ENCODE results near the gene CAPN12.

Gene CAPN12

GRCh38 chr19:38737281-38737865 lies 6.9 kb downstream of the CAPN12 start:
- Mint-ChIP-seq H3K4me3 (no peak overlapping the region), H3K27me3 (peaks cover 25% of the 10 kb centered on the region), H3K27ac (no peak overlapping the region), H3K9me3 (no peaks in the 10 kb centered on the region), H3K4me1 (ENCODE audit: low read depth) (peaks cover 54% of the 10 kb centered on the region), H3K36me3 (ENCODE audit: low read depth) (peaks cover under 1% of the 10 kb centered on the region)
- intact Hi-C loops (cut with micrococcal nuclease): loop anchor here (10.0 kb wide), 1 partner anchor 107 kb away; the partner anchor contains the start of gene HNRNPL

DNA sequence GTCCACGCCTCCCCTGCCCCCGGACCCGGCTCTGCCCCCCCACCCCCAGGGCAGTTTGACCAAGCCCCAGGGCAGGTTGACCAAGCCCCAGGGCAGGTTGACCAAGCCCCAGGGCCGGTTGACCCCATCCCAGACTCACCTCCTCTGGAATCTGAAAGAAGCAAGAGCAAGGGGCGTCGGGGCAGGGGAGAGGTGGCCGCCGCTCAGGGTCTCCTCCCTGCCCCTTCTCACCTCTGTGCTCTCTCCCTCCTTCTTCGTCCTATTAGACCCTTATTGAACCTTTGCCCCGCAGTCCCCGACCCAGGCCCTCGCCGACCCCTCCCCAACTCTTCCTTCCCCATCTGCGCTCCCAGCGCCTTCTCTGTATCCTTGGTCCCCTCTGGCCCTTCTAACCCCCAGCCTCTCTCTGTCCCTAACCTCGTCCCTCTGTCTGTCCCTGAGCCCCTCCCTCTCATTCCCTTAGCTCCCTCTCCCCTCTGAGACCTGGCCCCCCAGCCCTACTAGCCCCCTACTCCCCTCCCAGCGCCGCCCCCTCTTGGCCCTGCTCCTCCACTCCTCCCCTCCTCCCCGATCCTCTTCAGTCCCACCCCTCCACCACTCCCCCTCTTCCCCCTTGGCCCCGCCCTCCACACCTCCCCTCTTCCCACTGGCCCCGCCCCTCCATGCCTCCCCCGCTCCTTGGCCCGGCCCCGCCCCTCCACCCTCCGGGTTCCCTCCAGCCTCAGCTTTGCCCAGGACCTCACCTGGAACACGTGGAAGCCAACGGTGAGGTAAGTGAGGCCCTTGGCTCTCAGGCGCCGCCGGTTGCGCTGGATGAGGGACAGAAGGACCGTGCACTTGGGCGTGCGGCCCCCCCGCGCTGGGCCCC lies 7.6 kb downstream of the CAPN12 start:
- peaks cover 25% of the 10 kb centered on the region for H3K27me3 Mint-ChIP-seq
- H3K27ac Mint-ChIP-seq: no peak overlapping the region
- no peaks in the 10 kb centered on the region for H3K9me3 Mint-ChIP-seq
- peaks cover 8% of the 10 kb centered on the region for H3K36me3 Mint-ChIP-seq (ENCODE audit: low read depth)
- intact Hi-C loops (cut with micrococcal nuclease): loop anchor here (10.0 kb wide), 1 partner anchor 108 kb away; the partner anchor contains the start of gene HNRNPL
- H3K4me1 Mint-ChIP-seq (ENCODE audit: low read depth): peaks cover 54% of the 10 kb centered on the region
- H3K4me3 Mint-ChIP-seq: peak overlapping the region; percentile 50

DNA sequence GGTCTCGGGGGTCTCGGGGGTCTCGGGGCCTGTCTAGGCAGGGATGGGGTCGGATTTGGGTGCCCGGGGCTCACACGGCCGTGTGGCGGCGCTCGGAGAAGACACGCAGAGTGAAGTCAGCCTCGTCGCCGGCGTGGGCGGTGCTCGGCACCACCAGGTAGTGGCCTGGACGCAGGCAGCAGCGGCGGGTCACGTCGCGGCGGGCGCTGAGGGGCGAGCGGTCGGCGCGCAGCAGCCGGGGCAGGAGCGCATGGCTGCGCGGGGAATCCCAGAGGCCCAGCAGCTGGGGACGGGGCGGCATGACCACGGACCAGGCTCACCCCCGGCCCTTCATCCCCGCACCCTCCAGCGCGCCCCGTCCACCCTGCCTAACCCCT lies 8.2 kb downstream of the CAPN12 start:
- Mint-ChIP-seq H3K27me3 (peaks cover 25% of the 10 kb centered on the region), H3K4me1 (ENCODE audit: low read depth) (peaks cover 54% of the 10 kb centered on the region), H3K4me3 (peak overlapping the region; percentile 60), H3K27ac (no peak overlapping the region), H3K9me3 (no peaks in the 10 kb centered on the region), H3K36me3 (ENCODE audit: low read depth) (peaks cover 14% of the 10 kb centered on the region)
- intact Hi-C loops (cut with micrococcal nuclease): loop anchor here (10.0 kb wide), 1 partner anchor 109 kb away; the partner anchor contains the start of gene HNRNPL

GRCh38 chr19:38735257-38735686 lies 9.0 kb downstream of the CAPN12 start:
- H3K27me3 Mint-ChIP-seq: peaks cover 23% of the 10 kb centered on the region
- peak overlapping the region; percentile 52 for H3K27ac Mint-ChIP-seq
- intact Hi-C loops (cut with micrococcal nuclease): loop anchor here (10.0 kb wide), 1 partner anchor 110 kb away; the partner anchor contains the start of gene HNRNPL
- peak overlapping the region; percentile 58 for H3K4me3 Mint-ChIP-seq
- no peaks in the 10 kb centered on the region for H3K9me3 Mint-ChIP-seq
- peaks cover 54% of the 10 kb centered on the region for H3K4me1 Mint-ChIP-seq (ENCODE audit: low read depth)
- H3K36me3 Mint-ChIP-seq (ENCODE audit: low read depth): peaks cover 22% of the 10 kb centered on the region

- intact Hi-C loops (cut with micrococcal nuclease): loop anchor here (10.0 kb wide), 1 partner anchor 110 kb away; the partner anchor contains the start of gene HNRNPL
Measured at GRCh38 chr19:38734426-38735256, 9.6 kb downstream of the CAPN12 start.

GRCh38 chr19:38734176-38734425 lies 10.2 kb downstream of the CAPN12 start:
- intact Hi-C loops (cut with micrococcal nuclease): loop anchor here (10.0 kb wide), 1 partner anchor 111 kb away; the partner anchor contains the start of gene HNRNPL
- no peak overlapping the region for H3K27ac Mint-ChIP-seq
- H3K4me3 Mint-ChIP-seq: no peak overlapping the region
- H3K27me3 Mint-ChIP-seq: peaks cover 21% of the 10 kb centered on the region
- no peaks in the 10 kb centered on the region for H3K9me3 Mint-ChIP-seq
- peaks cover 48% of the 10 kb centered on the region for H3K4me1 Mint-ChIP-seq (ENCODE audit: low read depth)
- peaks cover 33% of the 10 kb centered on the region for H3K36me3 Mint-ChIP-seq (ENCODE audit: low read depth)

More at GRCh38 chr19:38734426-38735256, 9.6 kb downstream of the CAPN12 start:
- Mint-ChIP-seq H3K27me3 (peaks cover 23% of the 10 kb centered on the region), H3K27ac (peak overlapping the region; percentile 52), H3K4me1 (ENCODE audit: low read depth) (peaks cover 54% of the 10 kb centered on the region), H3K36me3 (ENCODE audit: low read depth) (peaks cover 28% of the 10 kb centered on the region), H3K4me3 (peak overlapping the region; percentile 58), H3K9me3 (no peaks in the 10 kb centered on the region)

GRCh38 chr19:38733493-38734175 lies 10.6 kb downstream of the CAPN12 start:
- Mint-ChIP-seq H3K36me3 (ENCODE audit: low read depth) (peaks cover 38% of the 10 kb centered on the region), H3K4me3 (no peak overlapping the region), H3K27ac (peak overlapping the region; percentile 29), H3K27me3 (peaks cover 20% of the 10 kb centered on the region), H3K4me1 (ENCODE audit: low read depth) (peaks cover 47% of the 10 kb centered on the region), H3K9me3 (no peaks in the 10 kb centered on the region)
- intact Hi-C loops (cut with micrococcal nuclease): loop anchor here (10.0 kb wide), 1 partner anchor 111 kb away; the partner anchor contains the start of gene HNRNPL

GRCh38 chr19:38733241-38733492 lies 11.1 kb downstream of the CAPN12 start:
- no peaks in the 10 kb centered on the region for H3K9me3 Mint-ChIP-seq
- peak overlapping the region; percentile 29 for H3K27ac Mint-ChIP-seq
- H3K36me3 Mint-ChIP-seq (ENCODE audit: low read depth): peaks cover 43% of the 10 kb centered on the region
- peaks cover 52% of the 10 kb centered on the region for H3K4me1 Mint-ChIP-seq (ENCODE audit: low read depth)
- peaks cover 16% of the 10 kb centered on the region for H3K27me3 Mint-ChIP-seq
- H3K4me3 Mint-ChIP-seq: no peak overlapping the region
- intact Hi-C loops (cut with micrococcal nuclease): loop anchor here (10.0 kb wide), 1 partner anchor 112 kb away; the partner anchor contains the start of gene HNRNPL

DNA sequence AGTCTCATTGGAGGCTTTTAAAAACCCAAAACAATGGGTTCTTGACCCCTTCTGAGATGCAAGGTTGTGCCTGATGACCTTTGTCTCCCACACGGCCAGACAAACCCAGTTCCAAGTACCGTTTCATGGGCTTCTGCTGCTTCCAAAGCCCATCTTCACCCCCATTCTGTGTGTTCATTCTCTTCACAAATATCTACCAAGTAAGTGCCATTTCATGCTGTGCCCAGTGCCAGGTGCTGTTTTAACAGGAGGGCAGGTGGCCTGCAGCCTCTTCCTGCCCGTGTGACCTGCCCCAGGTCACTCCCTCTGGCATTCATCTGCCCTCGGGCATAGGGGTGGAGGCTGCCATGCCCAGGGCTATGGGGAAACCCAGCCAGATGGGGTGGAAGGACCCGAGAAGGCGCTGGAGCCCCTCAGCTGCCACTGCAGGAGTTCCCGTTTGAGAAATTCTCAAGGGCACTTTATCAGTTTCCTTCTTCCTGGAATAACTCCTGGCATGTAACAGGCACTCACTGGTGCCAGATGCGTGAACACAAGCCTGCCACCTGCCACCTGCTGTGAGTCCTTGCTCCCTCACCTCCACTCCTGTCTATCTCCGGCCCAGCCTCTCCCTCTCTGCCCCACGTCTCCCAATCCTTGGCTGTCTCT lies 12.5 kb downstream of the CAPN12 start:
- Mint-ChIP-seq H3K4me3 (no peak overlapping the region), H3K4me1 (ENCODE audit: low read depth) (peaks cover 48% of the 10 kb centered on the region), H3K27me3 (peaks cover 5% of the 10 kb centered on the region), H3K36me3 (ENCODE audit: low read depth) (peaks cover 57% of the 10 kb centered on the region), H3K27ac (peak overlapping the region; percentile 19), H3K9me3 (no peaks in the 10 kb centered on the region)
- intact Hi-C loops (cut with micrococcal nuclease): loop anchor here (10.0 kb wide), 1 partner anchor 113 kb away; the partner anchor contains the start of gene HNRNPL

DNA sequence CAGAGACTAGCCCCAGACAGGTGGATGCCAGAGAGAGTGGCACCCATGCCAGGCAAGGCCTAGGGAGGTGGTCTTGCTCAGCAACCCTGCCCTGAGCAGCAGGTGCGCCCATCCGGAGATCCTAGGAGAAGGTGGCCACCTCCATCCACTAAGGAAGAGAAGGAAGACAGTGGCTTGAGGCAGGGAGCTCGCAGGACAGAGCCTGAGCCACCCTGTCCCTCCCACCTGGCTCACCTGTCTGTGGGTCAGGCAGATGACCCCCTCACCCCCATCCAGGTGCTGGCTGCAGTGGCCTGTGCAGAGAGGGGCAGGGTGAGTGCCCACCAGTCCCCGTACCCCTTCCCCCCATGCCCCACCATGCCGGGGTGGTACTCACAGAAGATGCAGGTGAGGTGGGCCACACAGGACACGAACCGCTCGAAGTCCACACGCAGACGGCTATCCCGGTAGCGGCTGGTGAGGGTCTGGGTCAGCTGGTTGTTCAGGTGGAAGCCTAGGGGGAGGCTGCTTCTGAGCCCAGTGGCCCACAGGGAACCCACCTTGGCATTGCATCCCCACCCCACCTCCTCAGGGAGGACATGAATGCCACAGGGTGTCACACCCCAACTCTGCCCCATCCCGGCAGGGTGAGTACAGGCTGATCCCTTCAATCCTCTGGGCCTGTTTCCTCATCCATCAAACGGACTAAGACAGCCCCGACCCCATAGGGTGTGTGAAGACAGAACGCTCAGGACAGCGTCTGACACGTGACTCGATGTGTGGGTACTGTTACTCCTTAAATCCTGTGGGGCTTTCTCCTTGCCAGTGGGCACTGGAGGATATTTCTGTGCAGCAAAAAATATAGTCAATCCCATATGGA lies 13.3 kb downstream of the CAPN12 start:
- intact Hi-C loops (cut with micrococcal nuclease): loop anchor here (10.0 kb wide), 1 partner anchor 114 kb away; the partner anchor contains the start of gene HNRNPL
- Mint-ChIP-seq H3K27ac (no peak overlapping the region), H3K4me3 (no peak overlapping the region), H3K36me3 (ENCODE audit: low read depth) (peaks cover 65% of the 10 kb centered on the region), H3K4me1 (ENCODE audit: low read depth) (peaks cover 43% of the 10 kb centered on the region), H3K27me3 (no peaks in the 10 kb centered on the region), H3K9me3 (no peaks in the 10 kb centered on the region)

DNA sequence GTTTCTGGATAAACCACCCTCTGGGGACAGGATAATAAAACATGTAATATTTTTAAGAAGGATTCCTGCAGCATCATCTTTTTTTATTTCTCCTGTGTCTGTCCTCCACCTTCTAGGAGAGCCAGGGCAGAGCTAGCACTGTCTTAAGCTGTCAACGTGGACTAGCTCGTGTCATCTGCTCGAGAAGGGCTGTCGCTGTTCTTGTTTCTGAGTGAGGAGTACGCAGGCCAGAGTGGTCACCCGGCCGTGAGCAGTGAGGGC lies 13.9 kb downstream of the CAPN12 start:
- intact Hi-C loops (cut with micrococcal nuclease): loop anchor here (10.0 kb wide), 1 partner anchor 114 kb away; the partner anchor contains the start of gene HNRNPL
- Mint-ChIP-seq H3K36me3 (ENCODE audit: low read depth) (peaks cover 70% of the 10 kb centered on the region), H3K4me1 (ENCODE audit: low read depth) (peaks cover 41% of the 10 kb centered on the region), H3K9me3 (no peaks in the 10 kb centered on the region), H3K4me3 (no peak overlapping the region), H3K27ac (no peak overlapping the region), H3K27me3 (no peaks in the 10 kb centered on the region)

Data from dendritic cell treated with granulocyte-macrophage colony-stimulating factor and Interleukin-4, amounts not matched to agents 40 ng/mL and 50 ng/mL, for 4 days (primary cell).